OCI-LY1 (cell line): ENCODE data around the gene PLEKHA7.

Experiments used
- EZH2 ChIP-seq: fragments of 200-600 bp; sonication (generic), shearing (Covaris generic); IDR thresholded peaks from 2 replicates; pipeline ENCODE4 v1.8.0; 2017; ENCODE audit warnings: borderline replicate concordance, mixed run types, mild to moderate bottlenecking, antibody characterized with exemption, low read length, moderate library complexity, mixed read lengths
- TF ChIP-seq, protein P1 (sequence below): fragments of 200-600 bp; sonication (generic), shearing (Covaris generic); IDR thresholded peaks from 2 replicates; pipeline ENCODE4 v1.5.1; 2017; ENCODE audit warnings: mild to moderate bottlenecking, antibody characterized with exemption, low read length, moderate library complexity, mixed read lengths

DNA sequence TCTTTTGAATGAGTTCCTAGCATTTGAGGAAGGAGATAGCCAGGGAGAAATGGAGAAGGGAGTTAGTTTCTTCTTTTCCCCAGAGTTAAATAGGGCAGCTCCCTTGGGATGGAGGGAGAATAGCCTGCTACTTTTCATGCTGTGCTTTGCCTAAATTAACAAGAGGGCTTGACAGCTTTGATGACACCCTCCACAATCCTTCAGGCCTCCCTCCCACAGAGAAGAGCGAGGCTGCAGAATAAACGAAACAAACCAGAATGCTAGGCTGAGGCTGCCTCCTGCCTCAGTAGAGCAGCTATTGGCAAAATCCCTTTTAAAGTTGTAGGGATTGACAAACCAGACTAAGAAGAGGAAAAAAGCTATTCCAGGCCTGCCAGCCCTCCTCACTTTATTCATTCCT, 181.2 kb downstream of the PLEKHA7 start:
- TF ChIP-seq, protein P1, sequence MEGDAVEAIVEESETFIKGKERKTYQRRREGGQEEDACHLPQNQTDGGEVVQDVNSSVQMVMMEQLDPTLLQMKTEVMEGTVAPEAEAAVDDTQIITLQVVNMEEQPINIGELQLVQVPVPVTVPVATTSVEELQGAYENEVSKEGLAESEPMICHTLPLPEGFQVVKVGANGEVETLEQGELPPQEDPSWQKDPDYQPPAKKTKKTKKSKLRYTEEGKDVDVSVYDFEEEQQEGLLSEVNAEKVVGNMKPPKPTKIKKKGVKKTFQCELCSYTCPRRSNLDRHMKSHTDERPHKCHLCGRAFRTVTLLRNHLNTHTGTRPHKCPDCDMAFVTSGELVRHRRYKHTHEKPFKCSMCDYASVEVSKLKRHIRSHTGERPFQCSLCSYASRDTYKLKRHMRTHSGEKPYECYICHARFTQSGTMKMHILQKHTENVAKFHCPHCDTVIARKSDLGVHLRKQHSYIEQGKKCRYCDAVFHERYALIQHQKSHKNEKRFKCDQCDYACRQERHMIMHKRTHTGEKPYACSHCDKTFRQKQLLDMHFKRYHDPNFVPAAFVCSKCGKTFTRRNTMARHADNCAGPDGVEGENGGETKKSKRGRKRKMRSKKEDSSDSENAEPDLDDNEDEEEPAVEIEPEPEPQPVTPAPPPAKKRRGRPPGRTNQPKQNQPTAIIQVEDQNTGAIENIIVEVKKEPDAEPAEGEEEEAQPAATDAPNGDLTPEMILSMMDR: no peak
- TF ChIP-seq EZH2: no peak
